Nephron (organoid): ENCODE data around the gene HRH1.

ENCODE experiments used
- H3K27ac Mint-ChIP-seq, 3 experiments: 2 replicates each; pipeline ENCODE4 v1.8.0; 2020; ENCODE audit warnings: mixed read lengths in 3 of 3, mild to moderate bottlenecking in 2 of 3, moderate library complexity in 1 of 3
- H3K27me3 Mint-ChIP-seq: 2 replicates; pipeline ENCODE4 v1.8.0; 2021; ENCODE audit warnings: low read depth, mild to moderate bottlenecking, moderate library complexity, mixed read lengths
- H3K36me3 Mint-ChIP-seq: 2 replicates; pipeline ENCODE4 v1.8.0; 2020; ENCODE audit warnings: low read depth, mixed read lengths
- H3K4me1 Mint-ChIP-seq: 2 replicates; pipeline ENCODE4 v1.8.0; 2020; ENCODE audit warnings: mixed read lengths
- H3K4me3 Mint-ChIP-seq, 3 experiments: 2 replicates each; pipeline ENCODE4 v1.8.0; 2020; ENCODE audit warnings: mild to moderate bottlenecking in 3 of 3, mixed read lengths in 3 of 3, moderate library complexity in 2 of 3
- H3K9me3 Mint-ChIP-seq: 2 replicates; pipeline ENCODE4 v1.8.0; 2020; ENCODE audit warnings: mixed read lengths
- TF ChIP-seq, protein P1 (sequence below), 3 experiments: fragments of 200-600 bp; sonication (generic); IDR thresholded peaks; one replicate each; pipeline ENCODE4 v1.5.0; 2021; ENCODE audit warnings: antibody characterized with exemption in 3 of 3; ENCODE audit not compliant: unreplicated experiment in 3 of 3

Gene HRH1

DNA sequence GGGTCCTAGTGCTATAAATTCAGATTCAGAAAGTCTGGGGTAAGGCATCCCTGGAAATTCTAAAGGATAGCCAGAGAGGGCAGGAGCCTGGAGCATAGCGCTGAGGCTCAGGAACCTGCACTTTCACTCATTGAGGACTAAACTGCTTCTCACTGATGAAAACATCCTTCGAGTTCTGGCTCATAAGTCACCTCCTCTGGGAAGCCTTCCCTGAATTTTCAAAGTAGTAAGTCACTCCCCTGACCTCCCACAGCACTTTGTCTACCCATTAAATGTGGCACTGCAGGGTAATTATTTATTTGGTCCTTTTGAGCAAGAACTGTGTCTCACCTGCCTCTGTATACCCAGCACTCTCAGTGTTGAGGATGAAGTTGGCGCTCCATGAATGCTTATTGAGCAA is 30.9 kb downstream of the HRH1 start:
- H3K27me3 Mint-ChIP-seq: peaks cover 17% of the 10 kb centered on the region
- H3K4me3 Mint-ChIP-seq: no peak overlapping the region
- TF ChIP-seq, protein P1, sequence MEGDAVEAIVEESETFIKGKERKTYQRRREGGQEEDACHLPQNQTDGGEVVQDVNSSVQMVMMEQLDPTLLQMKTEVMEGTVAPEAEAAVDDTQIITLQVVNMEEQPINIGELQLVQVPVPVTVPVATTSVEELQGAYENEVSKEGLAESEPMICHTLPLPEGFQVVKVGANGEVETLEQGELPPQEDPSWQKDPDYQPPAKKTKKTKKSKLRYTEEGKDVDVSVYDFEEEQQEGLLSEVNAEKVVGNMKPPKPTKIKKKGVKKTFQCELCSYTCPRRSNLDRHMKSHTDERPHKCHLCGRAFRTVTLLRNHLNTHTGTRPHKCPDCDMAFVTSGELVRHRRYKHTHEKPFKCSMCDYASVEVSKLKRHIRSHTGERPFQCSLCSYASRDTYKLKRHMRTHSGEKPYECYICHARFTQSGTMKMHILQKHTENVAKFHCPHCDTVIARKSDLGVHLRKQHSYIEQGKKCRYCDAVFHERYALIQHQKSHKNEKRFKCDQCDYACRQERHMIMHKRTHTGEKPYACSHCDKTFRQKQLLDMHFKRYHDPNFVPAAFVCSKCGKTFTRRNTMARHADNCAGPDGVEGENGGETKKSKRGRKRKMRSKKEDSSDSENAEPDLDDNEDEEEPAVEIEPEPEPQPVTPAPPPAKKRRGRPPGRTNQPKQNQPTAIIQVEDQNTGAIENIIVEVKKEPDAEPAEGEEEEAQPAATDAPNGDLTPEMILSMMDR (IDR thresholded peaks at IDR 0.05; ENCODE audit: unreplicated experiment in 3 of 3): no peak
- H3K36me3 Mint-ChIP-seq: no peaks in the 10 kb centered on the region
- peaks cover 13% of the 10 kb centered on the region for H3K4me1 Mint-ChIP-seq
- no peaks in the 10 kb centered on the region for H3K9me3 Mint-ChIP-seq
- no peak overlapping the region for H3K27ac Mint-ChIP-seq

GRCh38 chr3:11185564-11186317 is 31.4 kb downstream of the HRH1 start:
- no peak overlapping the region for H3K4me3 Mint-ChIP-seq
- no peaks in the 10 kb centered on the region for H3K9me3 Mint-ChIP-seq
- TF ChIP-seq, protein P1 (IDR thresholded peaks at IDR 0.05; ENCODE audit: unreplicated experiment in 3 of 3): no peak
- H3K27me3 Mint-ChIP-seq: peaks cover 17% of the 10 kb centered on the region
- H3K4me1 Mint-ChIP-seq: peaks cover 13% of the 10 kb centered on the region
- no peak overlapping the region for H3K27ac Mint-ChIP-seq
- no peaks in the 10 kb centered on the region for H3K36me3 Mint-ChIP-seq

- H3K4me3 Mint-ChIP-seq: no peak overlapping the region
- TF ChIP-seq, protein P1 (IDR thresholded peaks at IDR 0.05; ENCODE audit: unreplicated experiment in 3 of 3): no peak
These were observed 32.0 kb downstream of the HRH1 start for GRCh38 chr3:11186318-11186692.

GRCh38 chr3:11186771-11187191 is 32.5 kb downstream of the HRH1 start:
- Mint-ChIP-seq H3K9me3 (no peaks in the 10 kb centered on the region), H3K36me3 (no peaks in the 10 kb centered on the region), H3K4me1 (peaks cover 13% of the 10 kb centered on the region), H3K27me3 (peaks cover 17% of the 10 kb centered on the region), H3K4me3 (no peak overlapping the region), H3K27ac (no peak overlapping the region)
- TF ChIP-seq, protein P1 (IDR thresholded peaks at IDR 0.05; ENCODE audit: unreplicated experiment in 3 of 3): no peak

More at GRCh38 chr3:11186318-11186692, 32.0 kb downstream of the HRH1 start:
- Mint-ChIP-seq H3K27ac (no peak overlapping the region), H3K4me1 (peaks cover 13% of the 10 kb centered on the region), H3K9me3 (no peaks in the 10 kb centered on the region), H3K27me3 (peaks cover 17% of the 10 kb centered on the region), H3K36me3 (no peaks in the 10 kb centered on the region)

DNA sequence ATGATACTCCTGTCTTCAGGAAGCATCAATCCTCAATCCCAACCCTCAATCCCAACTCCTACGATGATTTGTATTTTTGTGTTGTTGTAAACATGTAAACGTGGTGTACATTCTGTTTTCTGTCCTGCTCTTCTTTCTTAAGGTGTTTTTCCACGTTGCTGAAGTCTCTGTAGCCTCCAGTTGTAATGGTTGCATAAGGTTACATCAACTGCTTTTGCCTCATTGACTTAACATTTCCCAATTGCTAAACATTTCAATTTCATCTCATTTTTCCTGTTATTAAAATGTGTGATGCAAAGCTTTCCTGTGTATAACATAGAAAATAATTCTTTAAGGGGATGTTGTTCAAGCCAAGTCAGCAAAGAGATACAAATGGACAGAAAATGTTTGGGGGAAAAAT is 33.4 kb downstream of the HRH1 start:
- TF ChIP-seq, protein P1 (IDR thresholded peaks at IDR 0.05; ENCODE audit: unreplicated experiment in 3 of 3): no peak
- peaks cover under 1% of the 10 kb centered on the region for H3K9me3 Mint-ChIP-seq
- H3K27me3 Mint-ChIP-seq: peaks cover 17% of the 10 kb centered on the region
- H3K27ac Mint-ChIP-seq: no peak overlapping the region
- peaks cover 13% of the 10 kb centered on the region for H3K4me1 Mint-ChIP-seq
- H3K36me3 Mint-ChIP-seq: no peaks in the 10 kb centered on the region
- H3K4me3 Mint-ChIP-seq: no peak overlapping the region

- H3K4me1 Mint-ChIP-seq: peaks cover 13% of the 10 kb centered on the region
- peaks cover 17% of the 10 kb centered on the region for H3K27me3 Mint-ChIP-seq
- no peak overlapping the region for H3K27ac Mint-ChIP-seq
- TF ChIP-seq, protein P1 (IDR thresholded peaks at IDR 0.05; ENCODE audit: unreplicated experiment in 3 of 3): no peak
- H3K9me3 Mint-ChIP-seq: peaks cover 2% of the 10 kb centered on the region
- no peaks in the 10 kb centered on the region for H3K36me3 Mint-ChIP-seq
- H3K4me3 Mint-ChIP-seq: no peak overlapping the region
These were observed 33.9 kb downstream of the HRH1 start for GRCh38 chr3:11188231-11188630.
